ENCODE data around the gene DCAF8. TPM values are rescaled to one million over a fixed set of nuclear protein-coding genes. Genes with fewer than 3 reads are reported as not detected.

The DCAF8 gene
- total RNA-seq, 1 donor from 2014 or later: 172 TPM

DNA sequence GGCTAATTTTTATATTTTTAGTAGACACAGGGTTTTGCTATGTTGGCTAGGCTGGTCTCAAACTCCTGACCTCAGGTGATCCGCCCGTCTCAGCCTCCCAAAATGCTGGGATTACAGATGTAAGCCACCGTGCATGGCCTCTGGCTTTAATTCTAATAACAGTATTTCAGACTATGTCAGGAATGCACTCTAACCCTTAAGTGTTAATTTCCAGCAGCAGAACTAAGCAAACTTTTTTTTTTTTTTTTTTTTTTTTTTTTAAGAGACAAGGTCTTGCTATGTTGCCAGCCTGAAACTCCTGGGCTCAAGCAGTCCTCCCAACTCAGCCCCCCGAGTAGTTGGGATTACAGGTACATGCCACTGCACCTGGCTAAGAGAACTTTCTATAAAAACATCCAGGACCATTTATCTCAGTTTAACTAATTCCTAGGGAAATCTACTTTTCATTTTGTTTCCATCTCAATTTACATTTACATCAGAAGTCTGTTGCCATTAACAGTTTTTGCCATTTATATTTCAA is 6.5 kb downstream of the DCAF8 start:
- H3K4me1 Mint-ChIP-seq (ENCODE audit: low read depth): peaks cover 29% of the 10 kb centered on the region
- no peak overlapping the region for H3K4me3 Mint-ChIP-seq (ENCODE audit: low read depth)
- DNase-seq (ENCODE audit: low spot score, unreplicated experiment): no peak
- H3K9me3 Mint-ChIP-seq (ENCODE audit: low read depth): no peaks in the 10 kb centered on the region
- H3K27ac Mint-ChIP-seq: no peak overlapping the region
- peaks cover 5% of the 10 kb centered on the region for H3K36me3 Mint-ChIP-seq (ENCODE audit: insufficient read depth)
- no peaks in the 10 kb centered on the region for H3K27me3 Mint-ChIP-seq
- TF ChIP-seq, protein P1, sequence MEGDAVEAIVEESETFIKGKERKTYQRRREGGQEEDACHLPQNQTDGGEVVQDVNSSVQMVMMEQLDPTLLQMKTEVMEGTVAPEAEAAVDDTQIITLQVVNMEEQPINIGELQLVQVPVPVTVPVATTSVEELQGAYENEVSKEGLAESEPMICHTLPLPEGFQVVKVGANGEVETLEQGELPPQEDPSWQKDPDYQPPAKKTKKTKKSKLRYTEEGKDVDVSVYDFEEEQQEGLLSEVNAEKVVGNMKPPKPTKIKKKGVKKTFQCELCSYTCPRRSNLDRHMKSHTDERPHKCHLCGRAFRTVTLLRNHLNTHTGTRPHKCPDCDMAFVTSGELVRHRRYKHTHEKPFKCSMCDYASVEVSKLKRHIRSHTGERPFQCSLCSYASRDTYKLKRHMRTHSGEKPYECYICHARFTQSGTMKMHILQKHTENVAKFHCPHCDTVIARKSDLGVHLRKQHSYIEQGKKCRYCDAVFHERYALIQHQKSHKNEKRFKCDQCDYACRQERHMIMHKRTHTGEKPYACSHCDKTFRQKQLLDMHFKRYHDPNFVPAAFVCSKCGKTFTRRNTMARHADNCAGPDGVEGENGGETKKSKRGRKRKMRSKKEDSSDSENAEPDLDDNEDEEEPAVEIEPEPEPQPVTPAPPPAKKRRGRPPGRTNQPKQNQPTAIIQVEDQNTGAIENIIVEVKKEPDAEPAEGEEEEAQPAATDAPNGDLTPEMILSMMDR (IDR thresholded peaks at IDR 0.05; ENCODE audit: unreplicated experiment): no peak

DNA sequence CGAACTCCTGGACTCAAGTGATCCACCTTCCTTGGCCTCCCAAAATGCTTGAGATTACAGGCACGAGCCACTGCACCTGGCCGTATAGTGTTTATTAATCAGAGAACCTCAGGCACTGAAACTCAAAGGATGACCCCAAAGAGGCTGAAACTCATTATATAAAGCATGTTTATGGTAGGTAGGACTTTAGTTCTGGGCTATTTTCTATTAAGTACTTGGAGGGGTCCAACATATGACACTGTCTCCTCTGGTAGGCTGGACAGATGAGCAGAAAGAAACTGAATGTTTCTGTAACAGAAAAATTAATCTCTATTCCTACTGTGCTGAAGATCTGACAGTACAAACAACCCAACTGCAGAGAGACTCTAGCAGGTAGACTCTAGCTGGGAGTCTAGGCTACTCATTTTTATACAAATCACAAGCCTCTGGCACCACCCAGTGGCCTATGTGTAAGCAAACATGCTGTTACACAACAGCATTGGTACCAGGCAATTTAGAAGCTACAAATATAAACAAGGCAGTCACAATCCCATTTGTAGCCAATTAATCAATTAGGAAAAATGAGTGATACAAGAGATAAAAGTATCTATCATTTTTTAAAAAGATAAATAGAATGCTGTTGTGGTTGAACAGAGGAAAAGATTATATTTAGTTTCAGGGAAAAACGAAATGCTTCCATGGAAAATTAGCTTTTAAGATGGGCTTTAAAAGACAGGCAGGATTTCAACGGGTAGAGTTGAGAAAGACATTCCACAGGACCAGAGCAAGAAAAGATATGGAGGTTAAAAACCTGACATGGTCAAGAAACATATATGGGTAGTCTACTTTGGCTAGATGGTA is 10.4 kb downstream of the DCAF8 start:
- DNase-seq (ENCODE audit: low spot score, unreplicated experiment): no peak
- Mint-ChIP-seq H3K27ac (no peak overlapping the region), H3K4me1 (ENCODE audit: low read depth) (peaks cover 11% of the 10 kb centered on the region), H3K9me3 (ENCODE audit: low read depth) (no peaks in the 10 kb centered on the region), H3K4me3 (ENCODE audit: low read depth) (no peak overlapping the region), H3K36me3 (ENCODE audit: insufficient read depth) (peaks cover 1% of the 10 kb centered on the region), H3K27me3 (no peaks in the 10 kb centered on the region)
- TF ChIP-seq, protein P1 (IDR thresholded peaks at IDR 0.05; ENCODE audit: unreplicated experiment): peak; percentile 80

DNA sequence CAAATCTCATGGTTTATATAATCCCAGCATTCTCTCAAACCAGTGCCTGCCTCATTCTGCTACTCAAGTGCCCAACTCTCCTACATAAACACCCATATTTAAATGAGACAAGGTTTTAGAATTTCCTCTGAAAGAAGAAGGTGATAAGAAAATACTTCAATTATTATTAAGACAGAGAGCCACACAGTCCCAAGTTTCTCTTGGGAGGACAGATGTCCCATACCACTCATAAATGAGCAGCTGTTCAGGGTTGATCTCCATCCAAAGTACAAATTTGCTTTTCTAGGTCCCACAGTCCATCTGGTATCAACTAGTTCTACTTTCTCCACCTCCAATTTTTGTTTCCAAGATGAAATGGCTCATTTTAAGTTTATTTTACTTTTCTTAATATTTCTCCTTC is 11.3 kb downstream of the DCAF8 start:
- H3K27me3 Mint-ChIP-seq: no peaks in the 10 kb centered on the region
- H3K9me3 Mint-ChIP-seq (ENCODE audit: low read depth): no peaks in the 10 kb centered on the region
- peaks cover 6% of the 10 kb centered on the region for H3K4me1 Mint-ChIP-seq (ENCODE audit: low read depth)
- no peak overlapping the region for H3K4me3 Mint-ChIP-seq (ENCODE audit: low read depth)
- no peak for DNase-seq (ENCODE audit: low spot score, unreplicated experiment)
- H3K27ac Mint-ChIP-seq: no peak overlapping the region
- peaks cover 1% of the 10 kb centered on the region for H3K36me3 Mint-ChIP-seq (ENCODE audit: insufficient read depth)
- TF ChIP-seq, protein P1 (IDR thresholded peaks at IDR 0.05; ENCODE audit: unreplicated experiment): no peak

DNA sequence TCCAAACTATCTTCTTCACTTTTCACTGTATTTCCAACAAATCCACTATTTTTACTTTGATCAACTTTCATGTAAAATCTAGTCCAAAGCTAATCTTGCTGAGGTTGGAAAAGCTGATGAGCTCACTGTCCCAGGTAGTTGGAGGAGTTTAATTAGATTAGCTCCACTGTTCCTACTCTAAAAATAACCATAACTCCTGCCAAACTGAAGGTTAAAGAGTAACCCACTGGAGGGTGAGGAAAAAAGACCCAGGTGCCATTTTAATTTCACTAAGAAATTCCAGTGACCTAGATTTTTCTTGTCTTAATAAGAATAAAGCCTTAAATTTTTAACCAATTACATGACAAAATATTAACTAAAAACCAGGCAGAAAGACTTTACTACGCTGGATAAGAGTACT is 15.3 kb downstream of the DCAF8 start:
- peaks cover 4% of the 10 kb centered on the region for H3K36me3 Mint-ChIP-seq (ENCODE audit: insufficient read depth)
- H3K4me1 Mint-ChIP-seq (ENCODE audit: low read depth): peaks cover 5% of the 10 kb centered on the region
- H3K27ac Mint-ChIP-seq: peak overlapping the region; percentile 33
- H3K27me3 Mint-ChIP-seq: no peaks in the 10 kb centered on the region
- no peaks in the 10 kb centered on the region for H3K9me3 Mint-ChIP-seq (ENCODE audit: low read depth)
- TF ChIP-seq, protein P1 (IDR thresholded peaks at IDR 0.05; ENCODE audit: unreplicated experiment): no peak
- DNase-seq (ENCODE audit: low spot score, unreplicated experiment): no peak
- no peak overlapping the region for H3K4me3 Mint-ChIP-seq (ENCODE audit: low read depth)

DNA sequence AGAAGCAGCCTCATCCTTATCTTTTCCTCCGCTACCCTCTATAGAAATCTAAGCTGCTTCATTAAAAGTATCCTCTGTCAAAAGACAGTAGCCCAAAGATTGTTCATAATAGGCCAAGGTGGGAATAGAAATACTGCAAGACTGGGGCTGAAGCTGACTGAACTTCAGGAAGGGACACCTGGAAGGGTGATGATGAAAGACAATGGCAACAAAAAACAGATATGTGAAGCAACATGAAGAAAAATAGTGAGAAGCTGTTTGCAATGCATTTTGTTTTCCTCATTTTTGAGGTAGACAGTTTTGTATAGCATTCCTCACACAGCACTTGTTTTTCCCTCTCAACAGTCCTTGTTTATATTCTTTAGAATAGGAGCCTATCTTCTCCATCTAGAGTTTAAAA is 16.9 kb downstream of the DCAF8 start:
- no peak for DNase-seq (ENCODE audit: low spot score, unreplicated experiment)
- Mint-ChIP-seq H3K27ac (peak overlapping the region; percentile 39), H3K36me3 (ENCODE audit: insufficient read depth) (peaks cover 6% of the 10 kb centered on the region), H3K27me3 (no peaks in the 10 kb centered on the region), H3K4me1 (ENCODE audit: low read depth) (peaks cover 3% of the 10 kb centered on the region), H3K9me3 (ENCODE audit: low read depth) (no peaks in the 10 kb centered on the region), H3K4me3 (ENCODE audit: low read depth) (no peak overlapping the region)
- TF ChIP-seq, protein P1 (IDR thresholded peaks at IDR 0.05; ENCODE audit: unreplicated experiment): no peak
